UCSD-AML1 (cell line): Measurements from ENCODE around the gene ENTR1.
A peak's percentile ranks its signal among the peaks of the same experiment; 100 is the strongest.
"Not testable (repeated sequence)": the region's sequence is repeated elsewhere in the genome, so short reads cannot be mapped to it uniquely, and the experiment has no call there.

Source experiments
- DNase-seq: peaks from one replicate; lab custom pipeline; 2025; ENCODE audit not compliant: unreplicated experiment; lab: John Stamatoyannopoulos, UW

The ENTR1 gene

GRCh38 chr9:136438548-136439480 lies 28.4 kb upstream of the ENTR1 start:
- peak; percentile 28 for DNase-seq

GRCh38 chr9:136437839-136438547 lies 27.6 kb upstream of the ENTR1 start:
- DNase-seq, result no peak

GRCh38 chr9:136437430-136437829 lies 27.0 kb upstream of the ENTR1 start:
- no peak for DNase-seq

- DNase-seq, result no peak
Observed at GRCh38 chr9:136436055-136436634, 25.7 kb upstream of the ENTR1 start.

- no peak for DNase-seq
Observed at GRCh38 chr9:136434580-136435169, 24.3 kb upstream of the ENTR1 start.

GRCh38 chr9:136433849-136434579 lies 23.6 kb upstream of the ENTR1 start:
- no peak for DNase-seq

- no peak for DNase-seq
Observed at GRCh38 chr9:136433043-136433715, 22.8 kb upstream of the ENTR1 start.

- DNase-seq, result no peak
Observed at GRCh38 chr9:136432591-136432990, 22.2 kb upstream of the ENTR1 start.

- DNase-seq, result no peak
Observed at GRCh38 chr9:136431782-136432350, 21.5 kb upstream of the ENTR1 start.

- no peak for DNase-seq
Observed at GRCh38 chr9:136430588-136431234, 20.3 kb upstream of the ENTR1 start.

GRCh38 chr9:136429683-136430491 lies 19.5 kb upstream of the ENTR1 start:
- DNase-seq, result no peak

- DNase-seq, result no peak
Observed at GRCh38 chr9:136429075-136429628, 18.7 kb upstream of the ENTR1 start.

GRCh38 chr9:136426787-136427186 lies 16.4 kb upstream of the ENTR1 start:
- no peak for DNase-seq

GRCh38 chr9:136425367-136425766 lies 15.0 kb upstream of the ENTR1 start:
- not testable (repeated sequence) for DNase-seq

GRCh38 chr9:136424750-136425362 lies 14.4 kb upstream of the ENTR1 start:
- no peak for DNase-seq

- no peak for DNase-seq
Observed at GRCh38 chr9:136423432-136424146, 13.2 kb upstream of the ENTR1 start.

GRCh38 chr9:136422876-136423275 lies 12.5 kb upstream of the ENTR1 start:
- no peak for DNase-seq
